GM23248 (cell line): ENCODE results near the gene RNF217. TPM values are rescaled to one million over a fixed set of nuclear protein-coding genes. Genes with fewer than 3 reads are reported as not detected.
A peak's percentile ranks its signal among the peaks of the same experiment; 100 is the strongest.

Experiments used
- DNase-seq: peaks from one replicate; pipeline ENCODE4 v3.0.0-alpha.2; 2015
- H2AFZ ChIP-seq: fragments of 200-600 bp; sonication (generic); 2 replicates; pipeline ENCODE4 v1.6.1; 2016; ENCODE audit warnings: antibody characterized with exemption
- H3F3A ChIP-seq: fragments of 200-600 bp; sonication (generic); 2 replicates; pipeline ENCODE4 v1.6.1; 2016; ENCODE audit warnings: mild to moderate bottlenecking, antibody characterized with exemption, mixed run types; ENCODE audit not compliant: insufficient read depth
- H3K27ac ChIP-seq: fragments of 200-600 bp; sonication (generic); 2 replicates; pipeline ENCODE4 v1.5.1; 2016; ENCODE audit warnings: mild to moderate bottlenecking
- H3K27me3 ChIP-seq: fragments of 200-600 bp; sonication (generic); replicated peaks from 2 replicates; pipeline ENCODE4 v1.6.1; 2016; ENCODE audit warnings: mild to moderate bottlenecking; ENCODE audit not compliant: insufficient read depth
- H3K36me3 ChIP-seq: fragments of 200-600 bp; sonication (generic); 2 replicates; pipeline ENCODE4 v1.6.1; 2016; ENCODE audit warnings: low read depth, mild to moderate bottlenecking
- H3K4me1 ChIP-seq: fragments of 200-600 bp; sonication (generic); 2 replicates; pipeline ENCODE4 v1.6.1; 2016; ENCODE audit warnings: mild to moderate bottlenecking; ENCODE audit not compliant: insufficient read depth
- H3K4me2 ChIP-seq: fragments of 200-600 bp; sonication (generic); one replicate; pipeline ENCODE4 v1.6.1; 2016; ENCODE audit warnings: mild to moderate bottlenecking; ENCODE audit not compliant: unreplicated experiment
- H3K4me3 ChIP-seq: fragments of 200-600 bp; sonication (generic); 2 replicates; pipeline ENCODE4 v1.5.1; 2016; ENCODE audit warnings: mild to moderate bottlenecking
- H3K79me2 ChIP-seq: fragments of 200-600 bp; sonication (generic); 2 replicates; pipeline ENCODE4 v1.6.1; 2016; ENCODE audit warnings: mild to moderate bottlenecking; ENCODE audit not compliant: insufficient read depth
- H3K9ac ChIP-seq: fragments of 200-600 bp; sonication (generic); 2 replicates; pipeline ENCODE4 v1.6.1; 2016; ENCODE audit warnings: mild to moderate bottlenecking
- H3K9me2 ChIP-seq: fragments of 200-600 bp; sonication (generic); 2 replicates; pipeline ENCODE4 v1.6.1; 2016; ENCODE audit warnings: mixed run types, mild to moderate bottlenecking, moderate library complexity; ENCODE audit not compliant: insufficient read depth
- H3K9me3 ChIP-seq: fragments of 200-600 bp; sonication (generic); one replicate; pipeline ENCODE4 v1.6.1; 2017; ENCODE audit warnings: low read depth
- H4K20me1 ChIP-seq: fragments of 200-600 bp; sonication (generic); 2 replicates; pipeline ENCODE4 v1.6.0; 2016; ENCODE audit not compliant: insufficient read depth
- EZH2 ChIP-seq: fragments of 200-600 bp; sonication (generic); IDR thresholded peaks from 2 replicates; pipeline ENCODE4 v1.6.1; 2018; ENCODE audit warnings: antibody characterized with exemption, mild to moderate bottlenecking; ENCODE audit not compliant: insufficient read depth, poor library complexity, severe bottlenecking
- EZH2phosphoT487 ChIP-seq: fragments of 200-600 bp; sonication (generic); IDR thresholded peaks from 2 replicates; pipeline ENCODE4 v1.6.1; 2018; ENCODE audit warnings: antibody characterized with exemption, moderate library complexity, mild to moderate bottlenecking, low read depth; ENCODE audit not compliant: insufficient read depth
- WGBS, 2 experiments: methylation state at CpG; one replicate each; pipeline ENCODE4 v1.1.6; 2015 to 2017; ENCODE audit warnings: low lambda C conversion rate in 2 of 2, low coverage in 1 of 2; ENCODE audit errors: missing lambda C conversion rate in 2 of 2; 5-methylcytosine and 5-hydroxymethylcytosine counted together
- in situ Hi-C: fragments of 300-500 bp; cut with MboI; formaldehyde crosslinking; loops from 2 replicates; pipeline ENCODE4 v1.15.0; 2020
- polyA plus RNA-seq: library from polyadenylated mRNA; unstranded; fragments of >200 nt; fragmentation: Nextera tagmentation; extraction: Ambion mirVana; gene quantifications from 2 replicates; pipeline ENCODE4 v1.2.1, GENCODE V29; 2016
- total RNA-seq: library from RNA; depleted of rRNA; stranded (reverse); fragments of >200 nt; shearing (Covaris generic); gene quantifications from 2 replicates; pipeline ENCODE4 v1.2.3, GENCODE V29; 2014

The RNF217 gene
- total and polyA plus RNA-seq, 2 experiments from 2014 or later = 3.2 to 10.9 TPM

- Histone ChIP-seq H3K9me3 (no peaks in the 10 kb centered on the region), H3K9me2 (no peaks in the 10 kb centered on the region), H3K9ac (no peak overlapping the region), H3F3A (peaks cover 35% of the 10 kb centered on the region; the same call in 1 of the 2 replicates), H3K79me2 (peaks cover 64% of the 10 kb centered on the region), H3K4me1 (peaks cover 42% of the 10 kb centered on the region), H2AFZ (no peak overlapping the region), H3K4me2 (no peak overlapping the region), H3K27me3 (no peaks in the 10 kb centered on the region), H3K4me3 (no peak overlapping the region), H3K36me3 (no peaks in the 10 kb centered on the region), H4K20me1 (no peaks in the 10 kb centered on the region), H3K27ac (peak overlapping the region; percentile 36)
- DNase-seq = peak; percentile 67
- in situ Hi-C loops = no loop called here
- 11 to 14% methylated on average over 3 of the region's 3 CpGs for WGBS, 2 experiments
- no peak for TF ChIP-seq EZH2
- TF ChIP-seq EZH2phosphoT487 = no peak
Measured at GRCh38 chr6:125008261-125008703, 46.0 kb downstream of the RNF217 start.

GRCh38 chr6:125008957-125009356, 46.7 kb downstream of the RNF217 start:
- H3K36me3 ChIP-seq = no peaks in the 10 kb centered on the region
- no peak overlapping the region for H2AFZ ChIP-seq
- H3K27ac ChIP-seq = peak overlapping the region; percentile 36; the same call in 1 of the 2 replicates
- in situ Hi-C loops = no loop called here
- H3K79me2 ChIP-seq = peaks cover 69% of the 10 kb centered on the region
- H3K4me3 ChIP-seq = no peak overlapping the region
- H3F3A ChIP-seq = peaks cover 36% of the 10 kb centered on the region
- H3K27me3 ChIP-seq = no peaks in the 10 kb centered on the region
- no peaks in the 10 kb centered on the region for H4K20me1 ChIP-seq
- WGBS, 2 experiments = 96 to 100% methylated on average over 1 of the region's 1 CpG
- DNase-seq = no peak
- H3K9me2 ChIP-seq = no peaks in the 10 kb centered on the region
- H3K4me2 ChIP-seq = peak overlapping the region; percentile 26
- no peaks in the 10 kb centered on the region for H3K9me3 ChIP-seq
- TF ChIP-seq EZH2phosphoT487 = no peak
- TF ChIP-seq EZH2 = no peak
- no peak overlapping the region for H3K9ac ChIP-seq
- peaks cover 48% of the 10 kb centered on the region for H3K4me1 ChIP-seq

GRCh38 chr6:125009578-125009977, 47.3 kb downstream of the RNF217 start:
- peak; percentile 26 for DNase-seq
- Histone ChIP-seq H3K4me1 (peaks cover 49% of the 10 kb centered on the region), H3K9me2 (no peaks in the 10 kb centered on the region), H3K79me2 (peaks cover 67% of the 10 kb centered on the region), H3K4me2 (peak overlapping the region; percentile 26), H3F3A (peaks cover 37% of the 10 kb centered on the region), H2AFZ (no peak overlapping the region), H3K27ac (no peak overlapping the region; the same call in 1 of the 2 replicates), H3K4me3 (no peak overlapping the region), H3K36me3 (no peaks in the 10 kb centered on the region), H3K9ac (no peak overlapping the region), H4K20me1 (no peaks in the 10 kb centered on the region), H3K9me3 (no peaks in the 10 kb centered on the region), H3K27me3 (no peaks in the 10 kb centered on the region)
- TF ChIP-seq EZH2phosphoT487 = no peak
- no peak for TF ChIP-seq EZH2
- in situ Hi-C loops = no loop called here
- 37 to 38% methylated on average over 4 of the region's 4 CpGs for WGBS, 2 experiments

GRCh38 chr6:125013938-125014660, 51.9 kb downstream of the RNF217 start:
- Histone ChIP-seq H3K36me3 (no peaks in the 10 kb centered on the region), H3K9ac (peak overlapping the region; percentile 4; the same call in 1 of the 2 replicates), H3K27ac (peak overlapping the region; percentile 37), H3K4me3 (0 out of 2 replicates have a peak overlapping the region, but pooled peaks have one; percentile 3), H3K27me3 (no peaks in the 10 kb centered on the region), H3K4me1 (peaks cover 36% of the 10 kb centered on the region), H3K9me2 (no peaks in the 10 kb centered on the region), H3F3A (peaks cover 23% of the 10 kb centered on the region), H4K20me1 (no peaks in the 10 kb centered on the region), H3K9me3 (no peaks in the 10 kb centered on the region), H3K4me2 (peak overlapping the region; percentile 12), H2AFZ (peak overlapping the region; percentile 50), H3K79me2 (peaks cover 77% of the 10 kb centered on the region)
- in situ Hi-C loops = no loop called here
- WGBS, 2 experiments = 49 to 52% methylated on average over 2 of the region's 2 CpGs
- DNase-seq = peak; percentile 56
- TF ChIP-seq EZH2phosphoT487 (no peak), EZH2 (no peak)
